HG02981 (cell line): Measurements from ENCODE around the gene LPCAT4.

ENCODE experiments used
- ATAC-seq: cut with Tn5 transposase; IDR thresholded peaks from one replicate; pipeline ENCODE4 v1.9.1; 2021; ENCODE audit warnings: mild to moderate bottlenecking, moderate library complexity; ENCODE audit not compliant: unreplicated experiment

LPCAT4 gene

DNA sequence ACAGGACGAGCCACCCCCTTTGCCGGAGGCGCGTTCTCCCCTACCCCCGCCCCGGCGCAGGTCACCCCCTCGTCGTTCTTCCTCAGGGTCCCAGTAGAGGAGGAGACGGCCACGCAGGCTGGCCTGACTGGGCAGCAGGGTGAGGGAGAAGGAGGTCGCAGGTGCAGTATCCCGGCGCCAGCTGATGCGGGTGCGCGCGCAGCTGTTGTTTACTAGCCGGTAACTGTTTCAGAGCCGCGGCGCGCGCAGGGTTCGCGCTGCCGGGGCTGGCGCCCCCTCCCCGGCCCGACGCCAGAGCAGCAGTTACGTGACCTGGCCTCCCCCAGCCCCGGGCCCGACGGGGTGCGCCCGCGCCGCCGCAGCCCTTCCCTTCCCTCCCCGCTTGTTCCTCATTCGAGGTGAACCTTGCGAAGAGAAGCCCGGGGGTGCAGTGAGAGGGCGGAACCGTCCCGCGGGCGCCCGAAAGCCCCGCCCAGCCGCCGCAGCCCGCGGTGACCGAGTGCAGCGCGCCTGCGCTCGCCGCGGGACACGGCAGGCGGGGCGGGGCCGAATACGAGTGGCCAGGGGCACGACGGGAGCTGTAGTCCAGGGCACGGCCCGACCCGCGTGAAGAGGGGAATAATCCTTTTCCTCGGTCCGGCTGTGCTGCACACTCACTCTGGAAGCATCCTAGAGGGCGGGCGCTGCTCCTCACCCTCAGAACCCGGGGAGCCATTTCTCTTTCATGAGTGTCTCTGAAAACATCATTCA lies 29.3 kb downstream of the LPCAT4 start, which contains the start of gene SLC12A6:
Gene SLC12A6, minus strand, starts transcription at position 225 of the 750 bp plus-strand sequence. CDS start 1,101 bp downstream, outside the sequence.
- ATAC-seq = peak; percentile 80

- peak; percentile 3 for ATAC-seq
Observed at GRCh38 chr15:34336991-34337556, 29.9 kb downstream of the LPCAT4 start.

GRCh38 chr15:34336231-34336990 lies 30.6 kb downstream of the LPCAT4 start:
- ATAC-seq = no peak

GRCh38 chr15:34335176-34336032 lies 31.6 kb downstream of the LPCAT4 start:
- ATAC-seq = no peak

GRCh38 chr15:34334672-34335071 lies 32.3 kb downstream of the LPCAT4 start:
- no peak for ATAC-seq

GRCh38 chr15:34332553-34333120 lies 34.4 kb downstream of the LPCAT4 start:
- ATAC-seq = no peak

GRCh38 chr15:34331809-34332208 lies 35.2 kb downstream of the LPCAT4 start:
- no peak for ATAC-seq

DNA sequence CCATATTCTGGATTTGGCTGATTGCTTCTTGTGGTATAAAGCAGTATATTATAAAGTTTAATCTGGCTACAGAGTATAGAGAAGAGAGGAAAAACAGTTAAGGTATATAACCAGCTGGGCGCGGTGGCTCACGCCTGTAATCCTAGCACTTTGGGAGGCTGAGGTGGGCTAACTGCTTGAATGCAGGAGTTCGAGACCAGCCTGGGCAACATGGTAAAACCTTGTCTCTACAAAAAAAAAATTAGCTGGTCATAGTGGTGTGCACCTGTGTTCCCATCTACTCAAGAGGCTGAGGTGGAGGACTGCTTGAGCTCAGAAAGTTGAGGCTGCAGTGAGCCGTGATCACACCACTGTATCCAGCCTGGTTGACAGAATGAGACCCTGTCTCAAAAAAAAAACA lies 36.7 kb downstream of the LPCAT4 start:
- no peak for ATAC-seq

DNA sequence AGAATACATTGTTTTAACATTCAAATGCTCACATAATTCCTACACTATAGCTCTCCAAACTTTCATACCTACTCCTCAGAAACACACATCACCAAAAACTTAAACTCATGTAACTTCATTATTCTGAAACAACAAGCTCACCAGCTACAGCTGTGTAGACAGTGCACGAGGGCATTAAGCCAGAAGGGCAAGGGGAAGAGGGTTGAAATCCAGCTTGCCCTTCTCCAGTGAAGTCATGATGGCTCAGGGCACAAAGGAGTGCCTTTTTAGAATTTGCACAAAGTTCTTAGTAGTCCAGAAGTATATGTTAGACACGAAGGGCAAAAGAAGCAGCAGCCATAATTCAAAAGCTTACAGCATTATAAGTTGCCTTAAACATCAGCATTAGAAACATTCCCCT lies 38.0 kb downstream of the LPCAT4 start:
- ATAC-seq = no peak

- ATAC-seq = no peak
Observed at GRCh38 chr15:34327906-34328305, 39.1 kb downstream of the LPCAT4 start.

DNA sequence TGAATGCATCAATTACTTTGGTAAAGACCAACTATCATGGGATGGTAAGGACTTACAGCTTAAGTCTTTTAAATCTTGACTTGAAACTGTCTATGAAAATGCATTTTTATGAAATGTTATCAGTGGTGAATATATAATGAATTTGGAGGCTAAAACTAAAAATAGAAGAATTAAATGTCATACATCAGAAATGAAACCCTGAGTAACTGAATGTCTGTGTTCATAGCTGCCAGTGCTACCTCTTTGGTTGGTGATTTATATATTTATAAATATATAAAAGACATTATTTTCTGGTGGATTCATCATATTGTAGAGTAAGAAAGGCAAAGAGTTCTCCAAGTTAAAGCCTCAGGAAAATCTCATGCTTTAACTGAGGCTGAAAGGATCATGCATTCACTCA lies 41.6 kb downstream of the LPCAT4 start:
- no peak for ATAC-seq

DNA sequence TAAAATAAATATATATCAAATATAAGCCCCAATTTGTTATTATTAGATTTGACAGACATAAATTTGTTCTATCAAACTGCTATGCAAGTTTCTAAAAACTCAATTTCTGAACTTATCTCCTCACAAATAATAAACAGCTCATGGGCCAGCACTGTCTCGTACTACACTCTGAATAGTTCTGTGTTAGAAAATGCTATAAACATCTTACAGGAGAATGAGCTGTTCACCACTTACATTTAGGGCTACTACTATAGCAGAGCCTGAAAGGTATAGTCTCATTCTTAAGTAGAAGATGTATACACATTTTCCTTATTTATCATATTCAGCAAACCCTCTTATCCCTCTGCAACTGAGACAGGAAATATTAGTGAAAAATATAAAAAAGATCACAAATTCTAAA lies 42.1 kb downstream of the LPCAT4 start:
- ATAC-seq = no peak

- ATAC-seq = no peak
Observed at GRCh38 chr15:34323217-34323616, 43.8 kb downstream of the LPCAT4 start.

GRCh38 chr15:34318277-34319079 lies 48.5 kb downstream of the LPCAT4 start:
- ATAC-seq = peak; percentile 57

DNA sequence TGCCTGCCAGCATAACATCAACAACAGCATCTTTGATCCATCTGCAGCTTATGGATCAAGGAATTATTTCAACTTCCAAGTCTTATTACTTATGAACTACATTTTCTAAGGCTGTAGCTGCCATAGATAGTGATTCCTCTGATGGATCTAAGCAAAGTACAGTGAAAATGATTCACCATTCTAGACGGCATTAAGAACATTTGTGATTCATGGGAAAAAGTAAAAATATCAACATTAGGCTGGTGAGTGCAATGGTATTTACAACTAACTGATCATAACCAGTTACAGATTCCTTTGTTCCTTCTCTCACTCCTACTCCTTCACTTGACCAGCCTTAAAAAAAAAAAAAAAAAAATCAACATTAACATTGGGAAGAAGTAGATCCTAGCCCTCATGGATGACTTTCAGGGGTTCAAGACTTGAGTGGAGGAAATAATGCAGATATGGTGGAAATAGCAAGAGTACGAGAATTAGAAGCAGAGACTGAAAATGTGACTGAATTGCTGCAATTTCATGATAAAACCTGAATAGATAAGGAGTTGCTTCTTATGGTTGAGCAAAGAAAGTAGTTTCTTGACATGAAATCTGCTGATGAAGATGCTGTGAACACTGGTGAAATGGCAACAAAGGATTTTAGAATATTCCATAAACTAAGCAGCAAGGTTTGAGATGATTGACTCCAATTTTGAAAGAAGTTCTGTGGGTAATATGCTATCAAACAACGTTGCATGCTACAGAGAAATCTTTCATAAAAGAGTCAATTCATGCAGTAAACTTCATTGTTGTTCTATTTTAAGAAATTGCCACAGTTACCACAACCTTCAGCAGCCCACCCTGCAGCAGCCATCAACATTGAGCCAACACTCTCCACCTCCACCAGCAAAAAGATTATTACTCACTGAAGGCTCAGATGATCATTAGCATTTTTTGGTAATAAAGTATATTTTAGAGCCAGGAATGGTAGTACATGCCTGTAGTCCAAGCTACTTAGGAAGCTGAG lies 52.2 kb downstream of the LPCAT4 start:
- ATAC-seq = no peak

- ATAC-seq = no peak
Observed at GRCh38 chr15:34311563-34311962, 55.4 kb downstream of the LPCAT4 start.
